ENCODE data around the gene OR6C3. TPM values are rescaled to one million over a fixed set of nuclear protein-coding genes. Genes with fewer than 3 reads are reported as not detected.
"Not testable (repeated sequence)": the region's sequence is repeated elsewhere in the genome, so short reads cannot be mapped to it uniquely, and the experiment has no call there.

OR6C3 gene
- total RNA-seq, result not detected in 3 replicates

DNA sequence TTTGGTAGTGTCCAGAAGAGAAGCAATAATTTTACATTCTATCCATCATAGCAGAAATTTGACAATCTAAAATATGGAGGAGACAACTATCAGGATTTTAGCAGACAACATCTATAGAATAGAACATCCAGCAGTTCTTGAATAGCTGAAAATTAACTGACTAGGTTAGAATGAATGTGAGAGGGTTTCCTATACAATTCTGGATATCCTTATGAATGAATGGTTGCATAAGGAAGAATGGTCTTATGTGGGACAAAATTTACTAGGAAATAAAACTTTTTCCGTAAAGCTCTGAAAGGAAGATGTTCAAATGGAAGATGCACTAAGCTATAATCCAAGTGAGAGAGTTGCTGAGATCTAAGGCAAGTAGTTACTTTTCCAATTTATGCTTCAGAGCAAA is at the start of gene OR6C3:
Gene OR6C3 (plus strand): TSS at position 301 of the 400 bp plus-strand sequence. CDS start 955 bp downstream, outside the sequence.
- no peak for DNase-seq (ENCODE audit: low spot score in 2 of 2, unreplicated experiment in 2 of 2)
- Mint-ChIP-seq H3K9me3 (no peaks in the 10 kb centered on the region), H3K4me3 (no peak within 1 kb of the TSS), H3K27me3 (ENCODE audit: low read depth) (no peaks in the 10 kb centered on the region), H3K27ac (no peak within 1 kb of the TSS), H3K4me1 (no peaks in the 10 kb centered on the region), H3K36me3 (no peaks in the 10 kb centered on the region)
- TF ChIP-seq, protein P1, sequence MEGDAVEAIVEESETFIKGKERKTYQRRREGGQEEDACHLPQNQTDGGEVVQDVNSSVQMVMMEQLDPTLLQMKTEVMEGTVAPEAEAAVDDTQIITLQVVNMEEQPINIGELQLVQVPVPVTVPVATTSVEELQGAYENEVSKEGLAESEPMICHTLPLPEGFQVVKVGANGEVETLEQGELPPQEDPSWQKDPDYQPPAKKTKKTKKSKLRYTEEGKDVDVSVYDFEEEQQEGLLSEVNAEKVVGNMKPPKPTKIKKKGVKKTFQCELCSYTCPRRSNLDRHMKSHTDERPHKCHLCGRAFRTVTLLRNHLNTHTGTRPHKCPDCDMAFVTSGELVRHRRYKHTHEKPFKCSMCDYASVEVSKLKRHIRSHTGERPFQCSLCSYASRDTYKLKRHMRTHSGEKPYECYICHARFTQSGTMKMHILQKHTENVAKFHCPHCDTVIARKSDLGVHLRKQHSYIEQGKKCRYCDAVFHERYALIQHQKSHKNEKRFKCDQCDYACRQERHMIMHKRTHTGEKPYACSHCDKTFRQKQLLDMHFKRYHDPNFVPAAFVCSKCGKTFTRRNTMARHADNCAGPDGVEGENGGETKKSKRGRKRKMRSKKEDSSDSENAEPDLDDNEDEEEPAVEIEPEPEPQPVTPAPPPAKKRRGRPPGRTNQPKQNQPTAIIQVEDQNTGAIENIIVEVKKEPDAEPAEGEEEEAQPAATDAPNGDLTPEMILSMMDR (IDR thresholded peaks at IDR 0.05; ENCODE audit: unreplicated experiment), result no peak

DNA sequence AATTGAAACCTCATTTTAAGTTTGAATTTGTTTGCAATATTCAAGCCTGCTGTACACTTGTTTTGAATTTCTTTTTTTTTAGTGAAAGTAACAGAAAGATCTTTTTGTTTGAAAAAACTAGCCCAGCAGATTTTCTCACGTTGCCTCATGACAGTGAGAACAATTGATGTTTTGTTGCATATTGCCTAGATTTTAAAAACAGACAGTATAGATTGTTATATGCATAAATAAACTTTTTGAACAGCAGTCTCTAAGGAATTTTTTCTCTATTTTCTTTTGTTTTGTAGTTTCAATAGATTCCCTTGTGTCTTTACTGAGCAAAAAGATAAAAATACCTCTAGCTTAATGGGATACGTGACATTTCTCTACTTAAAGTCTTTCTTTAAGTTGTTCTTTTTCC is 49.6 kb upstream of the OR6C3 start:
- TF ChIP-seq, protein P1 (IDR thresholded peaks at IDR 0.05; ENCODE audit: unreplicated experiment), result no peak
- Mint-ChIP-seq H3K4me1 (no peaks in the 10 kb centered on the region), H3K36me3 (no peaks in the 10 kb centered on the region), H3K27ac (no peak overlapping the region), H3K27me3 (ENCODE audit: low read depth) (peaks cover 4% of the 10 kb centered on the region), H3K9me3 (peaks cover 5% of the 10 kb centered on the region), H3K4me3 (no peak overlapping the region)
- DNase-seq (ENCODE audit: low spot score in 2 of 2, unreplicated experiment in 2 of 2), result no peak

DNA sequence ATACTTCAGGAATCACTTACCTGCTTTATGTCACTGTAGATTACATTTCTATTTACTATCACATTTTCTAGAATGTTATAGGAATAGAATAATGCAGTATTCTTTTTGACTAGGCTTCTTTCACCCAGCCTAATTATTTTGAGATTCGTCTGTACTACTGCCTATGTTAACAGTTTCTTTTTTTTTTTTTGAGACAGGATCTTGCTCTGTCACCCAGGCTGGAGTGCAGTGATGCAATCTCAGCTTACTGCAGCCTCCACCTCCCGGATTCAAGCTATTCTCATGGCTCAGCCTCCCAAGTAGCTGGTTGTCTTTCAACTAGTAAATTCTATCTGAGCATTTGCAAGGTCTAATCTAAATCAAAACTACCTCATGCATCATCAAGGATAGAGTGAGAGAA is 40.5 kb upstream of the OR6C3 start:
- TF ChIP-seq, protein P1 (IDR thresholded peaks at IDR 0.05; ENCODE audit: unreplicated experiment), result no peak
- Mint-ChIP-seq H3K27me3 (ENCODE audit: low read depth) (peaks cover 4% of the 10 kb centered on the region), H3K9me3 (no peaks in the 10 kb centered on the region), H3K36me3 (no peaks in the 10 kb centered on the region), H3K4me3 (no peak overlapping the region), H3K27ac (no peak overlapping the region), H3K4me1 (no peaks in the 10 kb centered on the region)
- no peak for DNase-seq (ENCODE audit: low spot score in 2 of 2, unreplicated experiment in 2 of 2)

DNA sequence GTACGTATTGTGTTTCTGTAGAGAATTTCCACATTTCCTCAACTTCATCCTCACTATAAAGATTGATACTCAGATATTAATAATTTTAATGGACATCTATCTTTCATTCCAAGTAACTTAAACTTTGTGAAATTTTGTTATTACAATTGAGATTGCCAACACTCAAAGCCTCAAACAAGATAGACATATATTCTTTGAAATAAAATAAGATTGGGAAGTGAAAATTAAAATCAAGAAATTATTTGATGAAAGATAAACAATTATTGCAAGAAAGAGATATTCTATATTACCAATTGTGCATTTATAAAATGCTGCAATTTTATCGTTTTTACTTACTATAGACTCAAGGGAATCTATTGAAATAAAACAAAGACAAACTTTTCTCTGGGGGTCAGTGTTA is 34.1 kb upstream of the OR6C3 start, which contains the start of gene OR6C6:
Gene OR6C6 (minus strand): TSS at position 101 of the 400 bp plus-strand sequence. CDS start 1,337 bp downstream, outside the sequence.
- H3K36me3 Mint-ChIP-seq, result no peaks in the 10 kb centered on the region
- no peak within 1 kb of the TSS for H3K4me3 Mint-ChIP-seq
- H3K27me3 Mint-ChIP-seq (ENCODE audit: low read depth), result peaks cover 5% of the 10 kb centered on the region
- H3K4me1 Mint-ChIP-seq, result no peaks in the 10 kb centered on the region
- TF ChIP-seq, protein P1 (IDR thresholded peaks at IDR 0.05; ENCODE audit: unreplicated experiment), result no peak
- H3K9me3 Mint-ChIP-seq, result no peaks in the 10 kb centered on the region
- no peak within 1 kb of the TSS for H3K27ac Mint-ChIP-seq
- no peak for DNase-seq (ENCODE audit: low spot score in 2 of 2, unreplicated experiment in 2 of 2)

DNA sequence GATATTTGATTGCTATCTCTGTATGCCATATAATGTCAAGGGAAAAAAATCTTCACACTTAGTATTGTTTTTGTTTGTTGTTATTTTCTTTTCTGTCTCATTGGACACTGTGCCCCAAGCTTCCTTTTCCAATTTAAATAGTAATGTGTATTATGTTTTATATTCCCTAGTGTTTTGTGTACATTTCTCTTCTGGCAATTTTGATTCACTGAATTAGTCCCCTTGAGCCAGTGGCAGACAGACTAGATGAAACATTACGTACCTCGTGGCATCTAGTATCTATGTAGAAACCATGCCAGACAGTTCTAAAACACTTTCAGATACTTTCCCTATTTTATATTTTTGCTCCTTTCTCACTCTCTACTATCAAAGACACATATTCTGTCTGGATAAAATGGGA is 16.5 kb upstream of the OR6C3 start, which contains the start of gene OR6C1:
Gene OR6C1 (plus strand): TSS at position 301 of the 400 bp plus-strand sequence. CDS start 6,257 bp downstream, outside the sequence.
- Mint-ChIP-seq H3K27ac (no peak within 1 kb of the TSS), H3K4me3 (no peak within 1 kb of the TSS), H3K27me3 (ENCODE audit: low read depth) (peaks cover 4% of the 10 kb centered on the region), H3K36me3 (no peaks in the 10 kb centered on the region), H3K9me3 (no peaks in the 10 kb centered on the region), H3K4me1 (no peaks in the 10 kb centered on the region)
- no peak for DNase-seq (ENCODE audit: low spot score in 2 of 2, unreplicated experiment in 2 of 2)
- TF ChIP-seq, protein P1 (IDR thresholded peaks at IDR 0.05; ENCODE audit: unreplicated experiment), result no peak

DNA sequence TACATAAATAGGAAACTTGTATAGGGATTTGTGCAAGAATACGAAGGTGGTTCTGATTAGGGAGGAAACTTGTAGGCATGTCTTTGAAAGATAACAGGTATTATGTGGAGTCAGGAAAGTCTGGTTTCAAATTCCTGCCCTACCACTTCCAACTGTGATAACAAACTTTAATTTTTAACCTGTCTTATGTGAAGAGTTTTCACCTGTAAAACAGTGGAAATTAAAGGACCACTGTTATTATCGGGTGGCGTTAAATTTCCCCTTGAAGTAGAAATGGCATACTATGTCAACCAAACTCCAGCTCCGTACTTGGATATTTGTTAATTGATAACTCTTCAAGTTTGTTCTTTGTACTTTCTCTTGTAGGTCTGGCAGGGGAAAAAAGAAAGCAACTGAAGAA is 10.3 kb upstream of the OR6C3 start:
- Mint-ChIP-seq H3K4me3 (no peak overlapping the region), H3K27ac (no peak overlapping the region), H3K27me3 (ENCODE audit: low read depth) (no peaks in the 10 kb centered on the region), H3K9me3 (no peaks in the 10 kb centered on the region), H3K36me3 (no peaks in the 10 kb centered on the region), H3K4me1 (no peaks in the 10 kb centered on the region)
- TF ChIP-seq, protein P1 (IDR thresholded peaks at IDR 0.05; ENCODE audit: unreplicated experiment), result no peak
- DNase-seq (ENCODE audit: low spot score in 2 of 2, unreplicated experiment in 2 of 2), result no peak

DNA sequence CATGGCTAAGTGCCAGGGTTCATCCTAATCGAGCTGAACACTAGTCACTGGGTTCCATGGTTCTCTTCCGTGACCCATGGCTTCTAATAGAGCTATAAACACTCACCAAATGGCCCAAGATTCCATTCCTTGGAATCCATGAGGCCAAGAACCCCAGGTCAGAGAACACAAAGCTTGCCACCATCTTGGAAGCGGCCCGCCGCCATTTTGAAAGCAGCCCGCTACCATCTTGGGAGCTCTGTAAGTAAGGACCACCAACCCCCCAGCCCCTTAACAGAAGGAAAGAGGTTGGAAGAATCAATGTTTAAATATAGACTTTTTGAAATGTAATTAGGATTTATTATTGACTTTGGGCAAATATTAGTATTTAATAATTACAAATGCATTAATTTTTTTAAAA is 4.7 kb upstream of the OR6C3 start:
- not testable (repeated sequence) for DNase-seq (ENCODE audit: low spot score in 2 of 2, unreplicated experiment in 2 of 2); H3K36me3 Mint-ChIP-seq; H3K27ac Mint-ChIP-seq; H3K27me3 Mint-ChIP-seq (ENCODE audit: low read depth); H3K4me1 Mint-ChIP-seq; H3K9me3 Mint-ChIP-seq; H3K4me3 Mint-ChIP-seq
